Right kidney (tissue), 1 donor: Measurements from ENCODE around the gene BHLHE41.

Experiments
- DNase-seq: peaks from one replicate; pipeline ENCODE4 v3.0.0-alpha.2; 2016

BHLHE41 gene

GRCh38 chr12:26134540-26134939 is 9.7 kb upstream of the BHLHE41 start:
- no peak for DNase-seq

GRCh38 chr12:26133521-26133920 is 8.7 kb upstream of the BHLHE41 start:
- DNase-seq = no peak

GRCh38 chr12:26132866-26133265 is 8.0 kb upstream of the BHLHE41 start:
- DNase-seq = no peak

GRCh38 chr12:26131936-26132335 is 7.1 kb upstream of the BHLHE41 start:
- no peak for DNase-seq

GRCh38 chr12:26130728-26131127 is 5.9 kb upstream of the BHLHE41 start:
- no peak for DNase-seq

GRCh38 chr12:26128168-26128567 is 3.3 kb upstream of the BHLHE41 start:
- DNase-seq = no peak

- no peak for DNase-seq
These were observed 2.6 kb upstream of the BHLHE41 start for GRCh38 chr12:26127404-26127803.

GRCh38 chr12:26126340-26127284 is 1.8 kb upstream of the BHLHE41 start:
- peak; percentile 88 for DNase-seq

GRCh38 chr12:26125400-26126339 is 833 bp upstream of the BHLHE41 start:
- peak; percentile 85 for DNase-seq

GRCh38 chr12:26123482-26123980 is 1.3 kb downstream of the BHLHE41 start:
- DNase-seq = no peak

GRCh38 chr12:26122681-26123481 is 2.0 kb downstream of the BHLHE41 start:
- DNase-seq = peak; percentile 87

GRCh38 chr12:26122061-26122680 is 2.7 kb downstream of the BHLHE41 start:
- peak; percentile 75 for DNase-seq

GRCh38 chr12:26121323-26122060 is 3.3 kb downstream of the BHLHE41 start:
- DNase-seq = no peak

- no peak for DNase-seq
These were observed 4.1 kb downstream of the BHLHE41 start for GRCh38 chr12:26120561-26121274.

- DNase-seq = no peak
These were observed 5.3 kb downstream of the BHLHE41 start for GRCh38 chr12:26119391-26119989.

GRCh38 chr12:26118308-26118707 is 6.5 kb downstream of the BHLHE41 start:
- DNase-seq = no peak

GRCh38 chr12:26116829-26117715 is 7.8 kb downstream of the BHLHE41 start:
- no peak for DNase-seq

GRCh38 chr12:26114720-26115401 is 10.0 kb downstream of the BHLHE41 start:
- DNase-seq = no peak
